Stimulated activated CD4-positive, alpha-beta T cell treated with anti-CD3 and anti-CD28 coated beads, Interleukin-15, amount 100 ng/mL, for 48 hours (primary cell): ENCODE measurements around the gene KCTD16.
A peak's percentile ranks its signal among the peaks of the same experiment; 100 is the strongest.

ENCODE experiments used
- DNase-seq, 2 donors: peaks; one replicate each; pipeline ENCODE4 v3.0.0-alpha.2; 2020; ENCODE audit warnings: low read depth in 2 of 2

KCTD16 gene

GRCh38 chr5:144170276-144171024 lies at the start of gene KCTD16, which contains the start of gene YIPF5:
Gene KCTD16, plus strand, starts transcription at chr5:144170873.
Gene YIPF5, minus strand, starts transcription at chr5:144170659. Its CDS starts 704 bp downstream, at chr5:144169955.
- DNase-seq: peak; percentile 95

- no peak for DNase-seq
Observed at GRCh38 chr5:144121577-144121976, 49.1 kb upstream of the KCTD16 start.

GRCh38 chr5:144122081-144122480 lies 48.6 kb upstream of the KCTD16 start:
- DNase-seq: no peak

GRCh38 chr5:144122641-144123040 lies 48.0 kb upstream of the KCTD16 start:
- DNase-seq: no peak

- no peak for DNase-seq
Observed at GRCh38 chr5:144125163-144125726, 45.4 kb upstream of the KCTD16 start.

GRCh38 chr5:144126707-144127106 lies 44.0 kb upstream of the KCTD16 start:
- DNase-seq: no peak

- DNase-seq: no peak
Observed at GRCh38 chr5:144128844-144129243, 41.8 kb upstream of the KCTD16 start.

- no peak for DNase-seq
Observed at GRCh38 chr5:144130306-144130705, 40.4 kb upstream of the KCTD16 start.

GRCh38 chr5:144131261-144131660 lies 39.4 kb upstream of the KCTD16 start:
- no peak for DNase-seq

- no peak for DNase-seq
Observed at GRCh38 chr5:144133050-144133633, 37.5 kb upstream of the KCTD16 start.

GRCh38 chr5:144134194-144134826 lies 36.4 kb upstream of the KCTD16 start:
- DNase-seq: no peak

GRCh38 chr5:144135113-144135762 lies 35.4 kb upstream of the KCTD16 start:
- no peak for DNase-seq

- DNase-seq: no peak
Observed at GRCh38 chr5:144139586-144139985, 31.1 kb upstream of the KCTD16 start.

GRCh38 chr5:144141585-144141984 lies 29.1 kb upstream of the KCTD16 start:
- DNase-seq: no peak

- DNase-seq: no peak
Observed at GRCh38 chr5:144142139-144142823, 28.4 kb upstream of the KCTD16 start.

- DNase-seq: no peak
Observed at GRCh38 chr5:144142824-144143162, 27.9 kb upstream of the KCTD16 start.

GRCh38 chr5:144143625-144144024 lies 27.0 kb upstream of the KCTD16 start:
- DNase-seq: no peak

- no peak for DNase-seq
Observed at GRCh38 chr5:144144956-144145751, 25.5 kb upstream of the KCTD16 start.

GRCh38 chr5:144151026-144151425 lies 19.6 kb upstream of the KCTD16 start:
- no peak for DNase-seq

- no peak for DNase-seq
Observed at GRCh38 chr5:144156767-144157171, 13.9 kb upstream of the KCTD16 start.

GRCh38 chr5:144162686-144163085 lies 8.0 kb upstream of the KCTD16 start:
- DNase-seq: no peak
